HG03460 (cell line): Measurements from ENCODE around the gene HLA-A.
A peak's percentile ranks its signal among the peaks of the same experiment; 100 is the strongest.
"Not testable (repeated sequence)": the region's sequence is repeated elsewhere in the genome, so short reads cannot be mapped to it uniquely, and the experiment has no call there.

Source experiments
- ATAC-seq: cut with Tn5 transposase; IDR thresholded peaks from one replicate; pipeline ENCODE4 v1.9.1; 2021; ENCODE audit not compliant: unreplicated experiment

Gene HLA-A

GRCh38 chr6:29958921-29959320 is 16.6 kb downstream of the HLA-A start:
- ATAC-seq, result no peak

DNA sequence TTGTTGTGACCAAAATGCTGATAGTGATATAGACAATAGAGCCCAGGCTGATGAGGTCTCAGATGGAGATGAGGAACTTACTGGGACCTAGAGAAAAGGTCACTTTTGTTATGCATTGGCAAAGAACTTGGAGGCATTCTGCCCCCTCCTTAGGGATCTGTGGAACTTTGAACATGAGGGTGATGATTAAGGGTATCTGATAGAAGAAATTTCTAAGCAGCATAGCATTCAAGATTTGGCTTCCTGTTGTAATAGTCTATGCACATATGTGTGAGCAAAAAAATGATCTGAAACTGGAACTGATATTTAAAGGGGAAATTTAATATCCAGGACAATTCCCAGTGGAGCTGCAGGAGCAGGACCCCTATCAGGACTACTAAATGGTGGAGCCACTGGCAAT is 17.1 kb downstream of the HLA-A start:
- ATAC-seq, result no peak

- ATAC-seq, result no peak
These were observed 19.6 kb downstream of the HLA-A start for GRCh38 chr6:29961966-29962365.

DNA sequence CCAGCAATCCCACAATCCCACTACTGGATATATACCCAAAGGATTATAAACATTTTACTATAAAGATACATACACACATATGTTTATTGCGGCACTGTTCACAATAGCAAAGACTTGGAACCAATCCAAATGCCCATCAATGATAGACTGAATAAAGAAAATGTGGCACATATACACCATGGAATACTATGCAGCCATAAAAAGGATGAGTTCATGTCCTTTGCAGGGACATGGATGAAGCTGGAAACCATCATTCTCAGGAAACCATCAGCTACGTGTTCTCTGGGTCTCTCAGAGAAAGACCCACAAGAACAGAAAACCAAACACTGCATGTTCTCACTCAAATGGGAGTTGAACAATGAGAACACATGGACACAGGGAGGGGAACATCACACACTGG is 21.4 kb downstream of the HLA-A start:
- ATAC-seq, result not testable (repeated sequence)

DNA sequence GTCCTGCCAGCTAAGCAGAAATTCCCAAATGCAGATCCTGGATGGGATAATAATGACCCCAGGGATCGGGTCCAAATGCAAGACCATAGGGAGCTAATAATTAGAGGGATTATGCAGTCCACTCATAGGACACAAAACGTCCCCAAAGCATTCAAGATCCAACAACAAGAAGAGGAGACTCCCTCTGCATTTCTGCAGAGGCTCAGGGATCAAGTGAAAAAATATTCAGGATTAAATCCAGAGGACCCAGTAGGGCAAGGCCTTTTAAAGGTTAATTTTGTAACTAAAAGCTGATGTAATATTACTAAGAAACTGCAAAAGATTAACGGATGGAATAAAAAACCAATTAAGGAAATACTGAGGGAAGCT is 22.2 kb downstream of the HLA-A start:
- no peak for ATAC-seq

DNA sequence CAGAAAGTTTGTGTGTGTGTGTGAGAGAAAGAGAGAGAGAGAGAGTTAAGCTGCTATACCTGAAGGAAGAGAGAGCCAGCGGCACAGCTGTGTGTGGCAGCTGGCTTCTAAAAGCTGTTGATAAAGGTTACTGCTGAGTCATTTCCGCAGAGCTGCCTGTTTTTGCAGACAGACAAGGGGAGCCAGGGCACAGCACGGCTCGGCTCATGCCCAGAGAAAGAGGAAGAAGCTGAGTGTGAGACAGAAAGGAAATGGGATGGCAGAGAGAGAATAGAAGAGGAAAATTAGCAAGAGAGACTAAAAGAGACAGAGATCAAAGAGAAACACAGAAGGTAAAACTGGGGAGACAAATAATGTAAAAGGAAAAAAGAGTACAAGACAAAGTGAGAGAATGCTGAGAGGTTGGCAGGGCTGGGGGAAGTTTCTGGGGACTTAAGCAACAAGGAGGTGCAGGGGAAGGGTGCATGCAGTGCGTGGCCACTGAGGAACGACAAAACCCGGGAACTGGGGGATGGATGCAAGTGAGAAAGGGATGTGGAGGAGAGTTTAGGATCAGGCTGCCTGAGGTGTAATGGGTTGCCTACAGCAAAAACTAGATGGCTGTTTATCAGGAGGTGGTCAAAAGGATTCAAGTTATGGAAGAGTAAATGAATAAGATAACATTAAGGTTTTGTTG is 22.7 kb downstream of the HLA-A start:
- peak; percentile 83 for ATAC-seq

DNA sequence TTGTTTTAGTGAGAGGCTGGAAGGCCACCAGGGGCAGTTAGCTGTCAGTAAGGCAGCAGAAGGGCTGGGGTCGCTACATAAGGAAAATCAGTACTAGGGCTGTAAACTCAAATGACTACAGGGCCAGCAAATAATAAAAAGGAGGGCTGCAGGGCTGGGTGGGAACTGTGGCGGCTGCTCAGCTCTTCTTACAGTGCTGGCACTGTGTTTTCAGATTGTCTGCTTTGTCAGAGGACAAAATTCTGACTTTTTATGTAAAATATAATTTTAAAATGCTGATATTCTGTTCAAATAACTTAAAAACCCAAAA is 23.2 kb downstream of the HLA-A start:
- ATAC-seq, result no peak

DNA sequence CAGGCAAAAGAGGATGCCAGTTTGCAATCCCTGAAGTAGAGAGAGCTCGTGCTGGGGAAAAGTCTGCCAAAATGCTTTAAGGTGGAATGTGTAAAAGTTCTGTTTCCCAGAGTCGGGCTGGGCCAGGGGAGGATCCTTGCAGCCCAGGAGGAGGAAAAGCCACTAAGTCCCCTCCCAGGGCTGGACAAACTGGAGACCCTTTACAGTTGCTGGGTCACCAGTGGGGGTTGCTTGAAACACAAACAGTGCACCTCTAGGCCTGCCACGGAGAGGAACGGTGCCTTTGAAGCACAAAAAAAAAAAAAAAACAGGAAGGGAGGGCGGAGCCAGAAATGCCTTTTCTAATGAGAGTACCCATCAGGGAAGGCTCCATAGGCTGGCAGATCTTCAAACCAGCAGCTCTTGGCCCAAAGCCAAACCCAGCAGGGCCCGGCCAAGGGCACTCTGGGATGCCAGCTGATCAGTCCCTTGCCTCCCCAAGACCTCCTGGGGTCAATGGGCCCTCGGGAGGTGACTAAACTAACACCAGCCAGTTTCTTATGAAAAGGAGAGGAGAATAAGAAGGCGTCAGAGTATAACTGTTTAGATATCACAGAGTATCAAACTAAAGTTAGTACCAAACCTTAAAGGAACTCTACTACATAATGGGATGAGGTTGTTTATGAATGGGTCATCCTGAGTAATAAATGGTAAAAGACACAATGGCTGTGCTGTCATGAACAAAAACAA is 23.7 kb downstream of the HLA-A start:
- no peak for ATAC-seq

DNA sequence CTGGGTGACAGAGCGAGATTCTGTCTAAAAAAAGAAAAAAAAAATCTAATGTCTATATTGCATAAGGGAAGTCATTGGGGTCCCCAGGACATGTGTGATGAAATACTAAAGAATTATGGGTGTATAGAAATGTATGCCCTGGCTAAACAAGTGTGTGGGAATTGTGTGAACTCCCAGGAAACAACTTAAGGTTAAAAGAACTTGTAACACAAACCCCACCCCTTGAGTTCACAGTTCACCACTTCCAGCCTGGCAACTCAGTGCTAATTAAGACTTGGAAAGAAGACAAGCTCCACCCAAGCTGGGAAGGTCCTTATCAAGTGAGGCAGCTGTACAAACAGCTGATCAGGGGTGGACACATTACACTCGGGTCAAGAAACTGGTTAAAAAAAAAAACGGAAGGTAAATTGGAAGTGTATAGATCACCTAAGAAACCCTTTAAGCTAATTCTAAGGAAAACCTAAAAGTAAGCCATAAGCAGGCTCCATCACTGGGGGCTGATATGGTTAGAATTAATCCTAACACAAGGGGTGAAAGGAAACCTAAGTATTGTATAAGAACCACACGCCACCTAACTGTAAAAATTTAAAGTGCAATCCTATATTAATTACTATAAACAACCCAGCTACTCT is 25.2 kb downstream of the HLA-A start:
- no peak for ATAC-seq

- ATAC-seq, result no peak
These were observed 25.8 kb downstream of the HLA-A start for GRCh38 chr6:29968130-29968529.

DNA sequence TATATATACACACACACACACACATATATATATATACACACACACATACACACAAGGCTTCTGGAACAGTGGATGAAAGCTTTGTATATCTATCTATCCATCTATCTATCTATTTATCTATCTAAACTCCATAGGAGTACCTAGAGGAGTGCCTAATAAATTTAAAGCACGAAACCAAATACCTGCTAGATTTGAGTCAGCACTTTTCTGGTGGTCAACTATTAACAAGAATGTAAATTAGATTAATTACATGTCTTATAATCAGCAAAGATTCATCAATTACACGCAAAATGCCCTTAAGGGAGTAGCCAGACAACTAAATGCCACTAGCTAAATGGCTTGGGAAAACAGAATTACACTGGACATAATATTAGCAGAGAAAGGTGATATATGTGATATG is 26.6 kb downstream of the HLA-A start:
- no peak for ATAC-seq

GRCh38 chr6:29970711-29971110 is 28.4 kb downstream of the HLA-A start:
- ATAC-seq, result no peak

DNA sequence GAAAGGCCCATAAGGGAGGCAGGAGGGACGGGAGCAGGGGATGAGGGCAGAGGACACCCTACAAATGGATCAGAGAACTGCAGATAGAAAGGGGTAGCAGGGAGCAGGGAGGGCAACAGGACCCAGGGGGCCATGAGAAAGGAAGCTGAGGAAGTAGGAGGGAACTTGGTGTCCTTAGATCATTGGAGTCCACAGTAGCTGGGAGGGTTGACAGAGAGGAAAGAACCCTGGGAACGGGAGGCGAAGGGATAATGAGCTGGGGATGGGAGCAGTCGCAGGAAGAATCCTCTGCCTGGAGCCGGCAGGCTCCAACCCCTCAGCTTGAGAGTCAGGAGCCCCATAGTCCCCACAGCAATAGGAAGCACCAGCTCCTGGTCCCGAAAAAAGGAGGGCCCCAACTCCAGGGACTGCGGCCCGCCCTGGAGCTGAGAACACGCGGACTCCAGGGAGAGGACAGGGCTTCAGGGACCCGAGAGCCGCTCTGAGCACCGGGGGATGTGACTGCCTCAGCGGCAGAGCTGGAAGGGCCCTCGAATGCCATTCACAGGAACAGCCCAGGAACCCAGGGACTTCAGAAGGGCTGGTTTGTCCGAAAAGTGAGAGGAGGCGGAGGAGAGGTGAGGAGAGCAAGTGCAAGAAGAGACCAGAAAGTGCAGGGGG is 32.7 kb downstream of the HLA-A start:
- no peak for ATAC-seq

DNA sequence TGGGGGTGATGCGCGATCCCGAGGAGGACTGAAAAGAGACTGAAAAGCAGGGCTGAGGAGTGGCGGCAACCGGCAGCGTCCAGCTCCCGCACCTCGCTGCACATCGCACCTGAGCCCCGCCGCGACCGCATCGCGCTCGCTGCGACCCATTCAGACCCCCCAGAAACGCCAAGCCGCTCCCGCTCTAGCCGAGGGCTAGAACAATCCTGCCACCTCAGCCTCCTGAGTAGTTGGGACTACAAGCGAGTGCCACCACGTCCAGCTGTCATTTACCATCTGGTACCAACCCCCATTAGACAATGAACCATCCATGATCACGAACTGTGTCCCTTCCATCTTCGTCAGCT is 33.2 kb downstream of the HLA-A start:
- ATAC-seq, result no peak

- no peak for ATAC-seq
These were observed 33.9 kb downstream of the HLA-A start for GRCh38 chr6:29976253-29976587.

- ATAC-seq, result peak; percentile 79
These were observed 34.5 kb downstream of the HLA-A start for GRCh38 chr6:29976588-29977424.

- no peak for ATAC-seq
These were observed 35.0 kb downstream of the HLA-A start for GRCh38 chr6:29977425-29977727.

- not testable (repeated sequence) for ATAC-seq
These were observed 37.7 kb downstream of the HLA-A start for GRCh38 chr6:29980013-29980412.

DNA sequence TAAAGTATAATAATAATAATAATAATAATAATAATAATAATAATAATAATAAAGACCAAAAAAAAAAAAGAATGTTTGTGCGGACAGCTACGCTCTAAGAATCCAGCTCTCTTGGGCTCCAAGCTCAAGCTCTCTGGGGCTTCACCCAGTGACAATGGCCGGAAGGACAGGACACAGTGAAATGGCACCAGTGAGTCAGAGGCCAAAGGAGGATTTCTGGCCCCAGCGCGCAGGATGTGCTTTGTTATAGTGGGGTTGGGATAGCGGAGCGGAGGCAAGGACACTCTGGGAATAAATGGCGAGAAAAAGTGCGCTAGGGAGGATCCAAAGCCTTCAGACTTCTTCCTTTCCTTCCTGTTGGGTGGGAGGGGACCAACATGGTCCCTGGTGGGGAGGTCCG is 38.2 kb downstream of the HLA-A start:
- ATAC-seq, result no peak

- no peak for ATAC-seq
These were observed 39.0 kb downstream of the HLA-A start for GRCh38 chr6:29981211-29981812.

- ATAC-seq, result no peak
These were observed 39.8 kb downstream of the HLA-A start for GRCh38 chr6:29982097-29982496.
